Liver (tissue), 9 donors: Measurements from ENCODE around the gene ATP6V1E1. TPM values are rescaled to one million over a fixed set of nuclear protein-coding genes. Genes with fewer than 3 reads are reported as not detected.
"Not testable (repeated sequence)": the region's sequence is repeated elsewhere in the genome, so short reads cannot be mapped to it uniquely, and the experiment has no call there.

Experiments
- DNase-seq: peaks from one replicate; pipeline ENCODE4 v3.0.0-alpha.2; 2017; ENCODE audit warnings: low spot score
- H3K27ac ChIP-seq, 2 donors: one replicate each; pipeline ENCODE4 v1.7.0; 2013; ENCODE audit warnings: inconsistent platforms in 2 of 2, low read length in 2 of 2, control low read depth in 1 of 2, low read depth in 1 of 2, mild to moderate bottlenecking in 1 of 2
- H3K27me3 ChIP-seq, 4 donors: one replicate each; pipeline versions ENCODE4 v1.6.1 to v1.7.0; 2013; ENCODE audit warnings: low read length in 3 of 4, inconsistent platforms in 1 of 4, mild to moderate bottlenecking in 1 of 4, moderate library complexity in 1 of 4; ENCODE audit not compliant: control insufficient read depth in 4 of 4, insufficient read depth in 4 of 4
- H3K36me3 ChIP-seq, 4 donors: one replicate each; pipeline versions ENCODE4 v1.6.1 to v1.7.0; 2013; ENCODE audit warnings: low read length in 3 of 4, mild to moderate bottlenecking in 3 of 4, low read depth in 1 of 4, moderate library complexity in 1 of 4; ENCODE audit not compliant: control insufficient read depth in 4 of 4, insufficient read depth in 3 of 4
- H3K4me1 ChIP-seq, 4 donors: one replicate each; pipeline versions ENCODE4 v1.6.1 to v1.7.0; 2013; ENCODE audit warnings: low read length in 3 of 4, mild to moderate bottlenecking in 3 of 4, moderate library complexity in 1 of 4; ENCODE audit not compliant: control insufficient read depth in 4 of 4, insufficient read depth in 4 of 4
- H3K4me3 ChIP-seq, 3 donors: one replicate each; pipeline versions ENCODE4 v1.6.1 to v1.7.0; 2013; ENCODE audit warnings: low read length in 3 of 3, control low read depth in 1 of 3, low read depth in 1 of 3, mild to moderate bottlenecking in 1 of 3
- H3K9ac ChIP-seq, 2 donors: one replicate each; pipeline ENCODE4 v1.7.0; 2013; ENCODE audit warnings: low read length in 2 of 2, mild to moderate bottlenecking in 2 of 2, moderate library complexity in 2 of 2, control low read depth in 1 of 2, low read depth in 1 of 2
- H3K9me3 ChIP-seq, 4 donors: one replicate each; pipeline versions ENCODE4 v1.6.1 to v1.7.0; 2013; ENCODE audit warnings: low read length in 3 of 4; ENCODE audit not compliant: control insufficient read depth in 4 of 4
- GABPA ChIP-seq, 2 donors: IDR thresholded peaks in 1 of 2; conservative IDR thresholded peaks in 1 of 2; 2 replicates each; pipeline ENCODE4 v1.6.1; 2016; ENCODE audit warnings: antibody characterized with exemption in 2 of 2, mild to moderate bottlenecking in 1 of 2, moderate library complexity in 1 of 2
- HNF4G ChIP-seq: IDR thresholded peaks from 2 replicates; pipeline ENCODE4 v1.6.1; 2016; ENCODE audit warnings: antibody characterized with exemption
- NR2F2 ChIP-seq: IDR thresholded peaks from 2 replicates; pipeline ENCODE4 v1.6.1; 2016; ENCODE audit warnings: antibody characterized with exemption
- RXRA ChIP-seq, 2 donors: IDR thresholded peaks; 2 replicates each; pipeline ENCODE4 v1.6.1; 2017 to 2018; ENCODE audit warnings: antibody characterized with exemption in 2 of 2, mild to moderate bottlenecking in 1 of 2
- SP1 ChIP-seq: IDR thresholded peaks from 2 replicates; pipeline ENCODE4 v1.6.1; 2018; ENCODE audit warnings: antibody characterized with exemption, mild to moderate bottlenecking
- TAF1 ChIP-seq: conservative IDR thresholded peaks from 2 replicates; pipeline ENCODE4 v1.6.1; 2016; ENCODE audit warnings: antibody characterized with exemption, mild to moderate bottlenecking
- YY1 ChIP-seq: IDR thresholded peaks from 2 replicates; pipeline ENCODE4 v1.6.1; 2016; ENCODE audit warnings: antibody characterized with exemption, mild to moderate bottlenecking
- WGBS: extraction: QIAGEN DNeasy Blood & Tissue Kit; methylation state at CpG from one replicate; pipeline ENCODE4 v1.1.7; 2013; 5-methylcytosine and 5-hydroxymethylcytosine counted together
- polyA plus RNA-seq, 2 donors: library from polyadenylated mRNA; stranded (reverse) in 1 of 2; unstranded in 1 of 2; fragments of 200-250 nt in 1 of 2; fragments of >200 nt in 1 of 2; fragmentation: Nextera tagmentation in 1 of 2; extraction: Ambion mirVana in 1 of 2; gene quantifications; one replicate each; pipeline versions ENCODE4 v1.2.1 to v1.2.3, GENCODE V29; 2013 to 2015
- total RNA-seq, 2 donors: library from RNA; depleted of rRNA; stranded (reverse); fragments of >200 nt; gene quantifications; one replicate each; pipeline ENCODE4 v1.2.3, GENCODE V29; 2014
- TF ChIP-seq, protein P1 (sequence below): fragments of 150-350 bp; IDR thresholded peaks from 2 replicates; pipeline ENCODE4 v1.5.1; 2017; ENCODE audit warnings: improper control_type of control experiment, low read depth, low read length; ENCODE audit not compliant: missing input control
- TF ChIP-seq, protein P2 (sequence below): IDR thresholded peaks from 2 replicates; pipeline ENCODE4 v1.6.1; 2016; ENCODE audit warnings: antibody characterized with exemption, mild to moderate bottlenecking
- TF ChIP-seq, protein P3 (sequence below): IDR thresholded peaks from 2 replicates; pipeline ENCODE4 v1.6.1; 2016; ENCODE audit warnings: antibody characterized with exemption
- donor health status: healthy.
- donor health status: healthy.
- donor health status: healthy.
- donor health status: healthy.
- donor health status: healthy.

ATP6V1E1 gene
- total and polyA plus RNA-seq, 4 donors = 44.6 to 53.1 (median 49.1) TPM

DNA sequence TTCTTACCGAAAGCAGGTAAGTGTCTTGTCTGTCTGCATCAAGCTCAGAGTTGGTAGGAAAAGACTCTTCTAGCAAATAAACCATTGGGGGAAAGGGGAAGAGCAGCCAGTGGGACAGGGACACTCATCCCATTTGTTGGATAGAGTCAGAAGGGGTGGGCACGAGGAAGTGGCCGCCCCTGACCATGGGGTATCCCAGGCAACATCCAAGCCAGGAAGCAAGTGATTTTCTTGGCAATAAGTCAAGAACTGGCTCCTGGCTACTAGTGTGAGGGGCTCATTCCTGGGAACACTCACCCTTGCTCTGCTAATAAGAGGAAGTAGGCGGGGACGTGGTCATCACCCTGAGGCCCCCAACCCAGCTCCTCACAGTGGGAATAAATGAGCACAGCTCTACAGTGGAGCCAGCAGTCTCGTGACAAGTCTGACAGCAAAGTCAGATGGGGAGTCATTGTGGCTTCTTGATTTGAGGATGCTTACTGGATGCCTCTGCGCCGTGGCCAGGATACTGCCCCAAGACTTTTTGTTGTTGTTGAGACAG lies 58.5 kb downstream of the ATP6V1E1 start:
- H3K4me3 ChIP-seq = peak overlapping the region; percentile 63 to 71 (median 70)
- 14% methylated on average over 8 of the region's 8 CpGs for WGBS

DNA sequence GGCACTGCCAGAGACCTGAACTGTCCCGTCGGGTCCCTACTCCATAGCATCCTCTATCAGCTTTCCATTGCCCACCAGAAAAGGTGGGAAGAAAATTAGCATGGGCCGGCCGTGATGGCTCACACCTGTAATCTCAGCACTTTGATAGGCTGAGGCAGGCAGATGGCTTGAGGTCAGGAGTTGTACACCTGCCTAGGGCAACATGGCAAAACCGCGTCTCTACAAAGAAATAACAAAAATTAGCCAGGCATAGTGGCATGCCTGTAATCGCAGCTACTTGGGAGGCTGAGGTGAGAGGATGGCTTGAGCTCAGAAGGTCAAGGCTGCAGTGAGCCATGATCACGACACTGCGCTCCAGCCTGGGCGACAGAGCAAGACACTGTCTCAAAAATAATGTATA lies 61.8 kb downstream of the ATP6V1E1 start:
- DNase-seq = no peak
- no peaks in the 10 kb centered on the region for H3K9me3 ChIP-seq
- H3K9ac ChIP-seq = no peak overlapping the region
- H3K4me1 ChIP-seq = peaks cover 7 to 47% (median 32%) of the 10 kb centered on the region in 4 donors
- H3K27ac ChIP-seq = peak overlapping the region in 1 of 2 donors; percentile 14
- H3K36me3 ChIP-seq = no peaks in the 10 kb centered on the region
- 83% methylated on average over 10 of the region's 10 CpGs for WGBS
- H3K27me3 ChIP-seq = no peaks in the 10 kb centered on the region
- no peak overlapping the region for H3K4me3 ChIP-seq
- no peak for TF ChIP-seq TAF1
- TF ChIP-seq, protein P1, sequence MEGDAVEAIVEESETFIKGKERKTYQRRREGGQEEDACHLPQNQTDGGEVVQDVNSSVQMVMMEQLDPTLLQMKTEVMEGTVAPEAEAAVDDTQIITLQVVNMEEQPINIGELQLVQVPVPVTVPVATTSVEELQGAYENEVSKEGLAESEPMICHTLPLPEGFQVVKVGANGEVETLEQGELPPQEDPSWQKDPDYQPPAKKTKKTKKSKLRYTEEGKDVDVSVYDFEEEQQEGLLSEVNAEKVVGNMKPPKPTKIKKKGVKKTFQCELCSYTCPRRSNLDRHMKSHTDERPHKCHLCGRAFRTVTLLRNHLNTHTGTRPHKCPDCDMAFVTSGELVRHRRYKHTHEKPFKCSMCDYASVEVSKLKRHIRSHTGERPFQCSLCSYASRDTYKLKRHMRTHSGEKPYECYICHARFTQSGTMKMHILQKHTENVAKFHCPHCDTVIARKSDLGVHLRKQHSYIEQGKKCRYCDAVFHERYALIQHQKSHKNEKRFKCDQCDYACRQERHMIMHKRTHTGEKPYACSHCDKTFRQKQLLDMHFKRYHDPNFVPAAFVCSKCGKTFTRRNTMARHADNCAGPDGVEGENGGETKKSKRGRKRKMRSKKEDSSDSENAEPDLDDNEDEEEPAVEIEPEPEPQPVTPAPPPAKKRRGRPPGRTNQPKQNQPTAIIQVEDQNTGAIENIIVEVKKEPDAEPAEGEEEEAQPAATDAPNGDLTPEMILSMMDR = no peak
- no peak for TF ChIP-seq SP1
- no peak for TF ChIP-seq GABPA (IDR thresholded peaks at IDR 0.05 in 1 of 2, conservative IDR thresholded peaks at IDR 0.05 in 1 of 2)
- no peak for TF ChIP-seq HNF4G

More for the DNA sequence above, 58.5 kb downstream of the ATP6V1E1 start:
- Histone ChIP-seq H3K4me1 (peaks cover 3 to 27% (median 14%) of the 10 kb centered on the region in 4 donors), H3K9me3 (no peaks in the 10 kb centered on the region), H3K9ac (peak overlapping the region; percentile 35 to 87), H3K27me3 (no peaks in the 10 kb centered on the region), H3K36me3 (peaks cover 0 to 7% (median 3%) of the 10 kb centered on the region in 4 donors), H3K27ac (peak overlapping the region; percentile 91 to 92)
- TF ChIP-seq NR2F2 = peak; percentile 30
- TF ChIP-seq RXRA (IDR thresholded peaks at IDR 0.05) = no peak
- TF ChIP-seq YY1 = no peak
- peak; percentile 45 for TF ChIP-seq TAF1
- no peak for TF ChIP-seq GABPA (IDR thresholded peaks at IDR 0.05 in 1 of 2, conservative IDR thresholded peaks at IDR 0.05 in 1 of 2)
- no peak for TF ChIP-seq HNF4G
- TF ChIP-seq, protein P2, sequence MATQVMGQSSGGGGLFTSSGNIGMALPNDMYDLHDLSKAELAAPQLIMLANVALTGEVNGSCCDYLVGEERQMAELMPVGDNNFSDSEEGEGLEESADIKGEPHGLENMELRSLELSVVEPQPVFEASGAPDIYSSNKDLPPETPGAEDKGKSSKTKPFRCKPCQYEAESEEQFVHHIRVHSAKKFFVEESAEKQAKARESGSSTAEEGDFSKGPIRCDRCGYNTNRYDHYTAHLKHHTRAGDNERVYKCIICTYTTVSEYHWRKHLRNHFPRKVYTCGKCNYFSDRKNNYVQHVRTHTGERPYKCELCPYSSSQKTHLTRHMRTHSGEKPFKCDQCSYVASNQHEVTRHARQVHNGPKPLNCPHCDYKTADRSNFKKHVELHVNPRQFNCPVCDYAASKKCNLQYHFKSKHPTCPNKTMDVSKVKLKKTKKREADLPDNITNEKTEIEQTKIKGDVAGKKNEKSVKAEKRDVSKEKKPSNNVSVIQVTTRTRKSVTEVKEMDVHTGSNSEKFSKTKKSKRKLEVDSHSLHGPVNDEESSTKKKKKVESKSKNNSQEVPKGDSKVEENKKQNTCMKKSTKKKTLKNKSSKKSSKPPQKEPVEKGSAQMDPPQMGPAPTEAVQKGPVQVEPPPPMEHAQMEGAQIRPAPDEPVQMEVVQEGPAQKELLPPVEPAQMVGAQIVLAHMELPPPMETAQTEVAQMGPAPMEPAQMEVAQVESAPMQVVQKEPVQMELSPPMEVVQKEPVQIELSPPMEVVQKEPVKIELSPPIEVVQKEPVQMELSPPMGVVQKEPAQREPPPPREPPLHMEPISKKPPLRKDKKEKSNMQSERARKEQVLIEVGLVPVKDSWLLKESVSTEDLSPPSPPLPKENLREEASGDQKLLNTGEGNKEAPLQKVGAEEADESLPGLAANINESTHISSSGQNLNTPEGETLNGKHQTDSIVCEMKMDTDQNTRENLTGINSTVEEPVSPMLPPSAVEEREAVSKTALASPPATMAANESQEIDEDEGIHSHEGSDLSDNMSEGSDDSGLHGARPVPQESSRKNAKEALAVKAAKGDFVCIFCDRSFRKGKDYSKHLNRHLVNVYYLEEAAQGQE = peak; percentile 2
- no peak for TF ChIP-seq SP1
- TF ChIP-seq, protein P3, sequence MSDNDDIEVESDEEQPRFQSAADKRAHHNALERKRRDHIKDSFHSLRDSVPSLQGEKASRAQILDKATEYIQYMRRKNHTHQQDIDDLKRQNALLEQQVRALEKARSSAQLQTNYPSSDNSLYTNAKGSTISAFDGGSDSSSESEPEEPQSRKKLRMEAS = no peak
- DNase-seq = peak; percentile 40

DNA sequence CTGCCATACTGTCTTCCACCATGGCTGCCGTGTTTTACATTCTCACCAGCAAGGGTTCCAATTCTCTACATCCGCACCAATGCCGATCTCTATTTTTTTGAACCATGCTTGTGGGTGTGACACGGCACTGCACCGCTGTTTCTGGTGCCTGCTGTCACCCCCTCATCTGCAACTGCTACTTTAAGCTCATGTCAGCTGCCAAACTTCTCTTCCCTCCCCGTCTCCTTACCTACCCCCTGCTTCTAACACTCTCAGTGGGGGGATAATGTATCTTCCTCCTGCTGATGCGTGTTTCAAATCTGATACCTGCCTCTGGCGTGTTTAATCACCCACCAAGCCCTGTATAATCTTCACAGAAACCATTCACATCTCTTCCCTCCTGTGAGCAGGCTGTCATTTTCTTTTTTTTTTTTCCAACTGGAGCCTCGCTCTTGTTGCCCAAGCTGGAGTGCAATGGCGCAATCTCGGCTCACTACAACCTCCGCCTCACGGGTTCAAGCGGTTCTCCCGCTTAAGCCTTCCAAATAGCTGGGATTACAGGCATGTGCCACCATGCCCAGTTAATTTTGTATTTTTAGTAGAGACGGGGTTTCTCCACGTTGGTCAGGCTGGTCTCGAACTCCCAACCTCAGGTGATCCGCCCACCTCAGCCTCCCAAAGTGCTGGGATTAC lies 62.4 kb downstream of the ATP6V1E1 start:
- H3K27ac ChIP-seq = peak overlapping the region in 1 of 2 donors; percentile 14
- not testable (repeated sequence) for H3K36me3 ChIP-seq, H3K9me3 ChIP-seq, H3K4me3 ChIP-seq, DNase-seq, H3K9ac ChIP-seq, H3K27me3 ChIP-seq
- 82% methylated on average over 19 of the region's 19 CpGs for WGBS
- peaks cover 7 to 42% (median 28%) of the 10 kb centered on the region in 4 donors for H3K4me1 ChIP-seq
